Bronchial epithelial cell (primary cell): ENCODE measurements around the gene CACNA2D1. TPM values are rescaled to one million over a fixed set of nuclear protein-coding genes. Genes with fewer than 3 reads are reported as not detected.
A peak's percentile ranks its signal among the peaks of the same experiment; 100 is the strongest.

ENCODE experiments used
- DNase-seq: peaks from one replicate; pipeline ENCODE4 v3.0.0-alpha.2; 2010; ENCODE audit warnings: low read depth
- FAIRE-seq: peaks from 2 replicates; lab custom pipeline; 2011; peaks lifted over from hg19 to GRCh38; lab: Jason Lieb, UNC
- H3K27me3 ChIP-seq: 2 replicates; pipeline ENCODE4 v1.5.1; 2011; ENCODE audit warnings: low read length; ENCODE audit not compliant: control insufficient read depth, insufficient read depth
- H3K36me3 ChIP-seq: 2 replicates; pipeline ENCODE4 v1.5.1; 2011; ENCODE audit warnings: low read length; ENCODE audit not compliant: control insufficient read depth, insufficient read depth
- H3K4me3 ChIP-seq: 2 replicates; pipeline ENCODE4 v1.5.1; 2011; ENCODE audit warnings: mild to moderate bottlenecking, low read depth, low read length, control low read depth
- CTCF ChIP-seq: IDR thresholded peaks from 2 replicates; pipeline ENCODE4 v1.5.1; 2011; ENCODE audit warnings: mild to moderate bottlenecking, moderate library complexity, low read length, control low read depth, inconsistent platforms; ENCODE audit not compliant: insufficient read depth, severe bottlenecking
- total RNA-seq: library from RNA; depleted of rRNA; stranded (reverse); fragments of >200 nt; gene quantifications from 2 replicates; pipeline ENCODE4 v1.2.1, GENCODE V29; 2014

Gene CACNA2D1
- total RNA-seq, 1 donor from 2014 or later, result 1.1 TPM

- FAIRE-seq, result no peak
- Histone ChIP-seq H3K27me3 (no peaks in the 10 kb centered on the region), H3K36me3 (no peaks in the 10 kb centered on the region), H3K4me3 (no peak overlapping the region)
- no peak for TF ChIP-seq CTCF
- DNase-seq, result no peak
These were observed 270.1 kb downstream of the CACNA2D1 start for GRCh38 chr7:82173400-82174021.

- FAIRE-seq, result no peak
- H3K36me3 ChIP-seq, result no peaks in the 10 kb centered on the region
- TF ChIP-seq CTCF, result no peak
- no peak for DNase-seq
- H3K4me3 ChIP-seq, result no peak overlapping the region
- H3K27me3 ChIP-seq, result no peaks in the 10 kb centered on the region
These were observed 270.7 kb downstream of the CACNA2D1 start for GRCh38 chr7:82172881-82173280.

GRCh38 chr7:82172017-82172416 is 271.6 kb downstream of the CACNA2D1 start:
- DNase-seq (peak; percentile 3), FAIRE-seq (no peak)
- no peaks in the 10 kb centered on the region for H3K36me3 ChIP-seq
- TF ChIP-seq CTCF, result no peak
- H3K27me3 ChIP-seq, result no peaks in the 10 kb centered on the region
- no peak overlapping the region for H3K4me3 ChIP-seq

GRCh38 chr7:82167558-82168314 is 275.8 kb downstream of the CACNA2D1 start:
- FAIRE-seq, result no peak

GRCh38 chr7:82166260-82167015 is 277.1 kb downstream of the CACNA2D1 start:
- H3K4me3 ChIP-seq, result no peak overlapping the region
- no peak for TF ChIP-seq CTCF
- H3K27me3 ChIP-seq, result no peaks in the 10 kb centered on the region
- DNase-seq (peak; percentile 9), FAIRE-seq (no peak)
- no peaks in the 10 kb centered on the region for H3K36me3 ChIP-seq

More at GRCh38 chr7:82167558-82168314, 275.8 kb downstream of the CACNA2D1 start:
- no peak overlapping the region for H3K4me3 ChIP-seq
- no peak for DNase-seq
- no peaks in the 10 kb centered on the region for H3K36me3 ChIP-seq
- H3K27me3 ChIP-seq, result no peaks in the 10 kb centered on the region
- no peak for TF ChIP-seq CTCF
